ENCODE data around the gene TOR1B.

- no peak for TF ChIP-seq POLR2A (IDR thresholded peaks at IDR 0.05)
- TF ChIP-seq CTCF (IDR thresholded peaks at IDR 0.05) = no peak
Measured at GRCh38 chr9:129845373-129845772, 42.4 kb downstream of the TOR1B start.

All from uterus (tissue), 2 donors.